ENCODE results near the gene CD9. TPM values are rescaled to one million over a fixed set of nuclear protein-coding genes. Genes with fewer than 3 reads are reported as not detected.

CD9 gene
- total and polyA plus RNA-seq, 2 experiments from 2014 or later = 14.7 to 15.8 TPM

DNA sequence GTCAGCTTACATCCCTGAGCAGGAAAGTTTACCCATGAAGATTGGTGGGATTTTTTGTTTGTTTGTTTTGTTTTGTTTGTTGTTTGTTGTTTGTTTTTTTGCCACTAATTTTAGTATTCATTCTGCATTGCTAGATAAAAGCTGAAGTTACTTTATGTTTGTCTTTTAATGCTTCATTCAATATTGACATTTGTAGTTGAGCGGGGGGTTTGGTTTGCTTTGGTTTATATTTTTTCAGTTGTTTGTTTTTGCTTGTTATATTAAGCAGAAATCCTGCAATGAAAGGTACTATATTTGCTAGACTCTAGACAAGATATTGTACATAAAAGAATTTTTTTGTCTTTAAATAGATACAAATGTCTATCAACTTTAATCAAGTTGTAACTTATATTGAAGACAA, 37.6 kb downstream of the CD9 start:
- Histone ChIP-seq H3K36me3 (no peaks in the 10 kb centered on the region), H3K27me3 (no peaks in the 10 kb centered on the region), H3K9me3 (ENCODE audit: low read depth) (no peaks in the 10 kb centered on the region), H3K27ac (no peak overlapping the region), H3K4me3 (no peak overlapping the region), H3K4me1 (ENCODE audit: low read depth) (peaks cover 37% of the 10 kb centered on the region)
- DNase-seq (ENCODE audit: low read depth in 1 of 2, low spot score in 1 of 2) = no peak
- TF ChIP-seq, protein P1, sequence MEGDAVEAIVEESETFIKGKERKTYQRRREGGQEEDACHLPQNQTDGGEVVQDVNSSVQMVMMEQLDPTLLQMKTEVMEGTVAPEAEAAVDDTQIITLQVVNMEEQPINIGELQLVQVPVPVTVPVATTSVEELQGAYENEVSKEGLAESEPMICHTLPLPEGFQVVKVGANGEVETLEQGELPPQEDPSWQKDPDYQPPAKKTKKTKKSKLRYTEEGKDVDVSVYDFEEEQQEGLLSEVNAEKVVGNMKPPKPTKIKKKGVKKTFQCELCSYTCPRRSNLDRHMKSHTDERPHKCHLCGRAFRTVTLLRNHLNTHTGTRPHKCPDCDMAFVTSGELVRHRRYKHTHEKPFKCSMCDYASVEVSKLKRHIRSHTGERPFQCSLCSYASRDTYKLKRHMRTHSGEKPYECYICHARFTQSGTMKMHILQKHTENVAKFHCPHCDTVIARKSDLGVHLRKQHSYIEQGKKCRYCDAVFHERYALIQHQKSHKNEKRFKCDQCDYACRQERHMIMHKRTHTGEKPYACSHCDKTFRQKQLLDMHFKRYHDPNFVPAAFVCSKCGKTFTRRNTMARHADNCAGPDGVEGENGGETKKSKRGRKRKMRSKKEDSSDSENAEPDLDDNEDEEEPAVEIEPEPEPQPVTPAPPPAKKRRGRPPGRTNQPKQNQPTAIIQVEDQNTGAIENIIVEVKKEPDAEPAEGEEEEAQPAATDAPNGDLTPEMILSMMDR (IDR thresholded peaks at IDR 0.05; ENCODE audit: low read depth, low read length) = no peak

DNA sequence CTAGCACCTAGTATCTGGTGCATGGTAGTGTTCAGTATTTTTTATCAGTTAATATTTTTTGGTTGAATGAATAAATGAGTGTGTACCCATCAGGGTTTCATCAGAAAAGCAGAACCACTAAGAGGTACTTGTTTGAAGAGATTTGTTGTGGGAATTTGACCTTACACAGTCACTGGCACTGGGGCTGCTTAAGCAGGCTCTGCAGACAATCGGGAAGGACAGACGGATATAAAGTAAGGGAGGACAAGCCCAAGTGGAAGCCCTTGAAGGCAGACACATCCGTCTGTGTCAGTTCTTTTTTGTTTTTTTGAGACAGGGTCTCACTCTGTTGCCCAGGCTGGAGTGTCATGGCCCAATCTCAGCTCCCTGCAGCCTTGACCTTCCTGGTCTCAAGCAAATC, 38.7 kb downstream of the CD9 start:
- no peak for DNase-seq (ENCODE audit: low read depth in 1 of 2, low spot score in 1 of 2)
- no peaks in the 10 kb centered on the region for H3K36me3 ChIP-seq
- H3K4me1 ChIP-seq (ENCODE audit: low read depth) = peaks cover 26% of the 10 kb centered on the region
- H3K4me3 ChIP-seq = no peak overlapping the region
- H3K9me3 ChIP-seq (ENCODE audit: low read depth) = no peaks in the 10 kb centered on the region
- H3K27ac ChIP-seq = no peak overlapping the region
- TF ChIP-seq, protein P1 (IDR thresholded peaks at IDR 0.05; ENCODE audit: low read depth, low read length) = no peak
- no peaks in the 10 kb centered on the region for H3K27me3 ChIP-seq

DNA sequence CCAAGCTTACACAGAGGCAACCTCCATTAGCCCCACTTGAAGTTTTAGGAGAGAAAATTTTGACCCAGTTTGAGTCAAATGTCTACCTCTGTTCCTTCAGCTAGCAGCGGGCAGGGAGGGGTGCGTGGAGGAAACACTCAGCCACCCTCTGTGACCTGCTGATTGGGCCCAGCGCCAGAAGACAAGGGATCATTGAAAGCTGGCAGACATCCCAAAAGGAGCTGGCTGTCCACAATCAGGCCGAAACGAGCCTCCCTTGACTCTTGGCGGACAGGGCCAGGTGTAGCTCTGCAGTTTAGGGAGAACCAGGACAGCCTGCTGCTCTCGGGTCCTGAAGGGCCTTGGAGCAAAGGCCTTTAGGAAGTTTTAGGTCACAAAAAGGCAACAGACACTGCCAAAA, 41.3 kb downstream of the CD9 start:
- Histone ChIP-seq H3K4me3 (no peak overlapping the region), H3K27me3 (no peaks in the 10 kb centered on the region), H3K36me3 (no peaks in the 10 kb centered on the region), H3K4me1 (ENCODE audit: low read depth) (peaks cover 9% of the 10 kb centered on the region), H3K9me3 (ENCODE audit: low read depth) (no peaks in the 10 kb centered on the region), H3K27ac (peak overlapping the region; percentile 53)
- TF ChIP-seq, protein P1 (IDR thresholded peaks at IDR 0.05; ENCODE audit: low read depth, low read length) = no peak
- DNase-seq (ENCODE audit: low read depth in 1 of 2, low spot score in 1 of 2) = peak in 1 of 2 donors; percentile 65

DNA sequence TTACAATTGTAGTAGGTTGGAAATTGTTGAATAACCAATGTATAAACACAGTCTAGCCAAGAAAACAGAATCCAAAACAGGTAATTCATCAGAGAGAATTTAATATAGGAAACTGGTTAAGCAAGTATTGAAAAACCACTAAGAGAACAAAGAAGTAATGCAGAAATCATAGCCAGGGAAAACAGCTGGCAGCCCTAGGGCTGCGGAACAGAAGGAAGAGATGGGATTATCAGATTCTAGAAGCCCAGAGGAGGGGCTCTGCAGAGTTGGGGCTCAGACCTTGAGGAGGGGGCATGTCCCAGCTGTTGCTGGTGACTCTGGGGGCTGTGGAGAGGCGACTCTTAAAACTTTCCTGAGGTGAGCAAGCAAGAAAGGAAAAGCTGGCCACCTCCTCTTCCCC, 49.4 kb downstream of the CD9 start:
- H3K4me3 ChIP-seq = no peak overlapping the region
- no peaks in the 10 kb centered on the region for H3K27me3 ChIP-seq
- H3K36me3 ChIP-seq = no peaks in the 10 kb centered on the region
- H3K9me3 ChIP-seq (ENCODE audit: low read depth) = no peaks in the 10 kb centered on the region
- no peak overlapping the region for H3K27ac ChIP-seq
- DNase-seq (ENCODE audit: low read depth in 1 of 2, low spot score in 1 of 2) = no peak
- H3K4me1 ChIP-seq (ENCODE audit: low read depth) = peaks cover 21% of the 10 kb centered on the region
- TF ChIP-seq, protein P1 (IDR thresholded peaks at IDR 0.05; ENCODE audit: low read depth, low read length) = no peak

DNA sequence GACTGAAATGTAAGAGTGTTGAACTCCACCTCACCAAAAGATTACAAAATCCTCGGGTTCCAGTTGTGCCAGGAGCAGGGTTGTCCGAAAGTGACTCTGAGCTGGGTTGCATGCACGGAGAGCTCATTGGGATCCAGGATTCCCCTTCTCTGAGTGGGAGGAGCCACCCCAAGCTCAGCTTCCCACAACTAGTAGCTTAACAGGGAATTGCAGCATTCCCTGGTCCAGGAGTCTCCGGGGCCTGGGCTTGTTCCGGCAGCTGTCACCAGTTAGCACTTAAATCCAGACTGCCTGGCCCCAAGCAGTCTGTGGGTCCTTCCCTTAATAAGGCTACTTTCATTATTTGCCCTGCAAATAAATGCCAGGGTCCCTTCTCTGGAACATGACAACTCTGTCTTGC, 50.1 kb downstream of the CD9 start:
- no peaks in the 10 kb centered on the region for H3K9me3 ChIP-seq (ENCODE audit: low read depth)
- H3K27me3 ChIP-seq = no peaks in the 10 kb centered on the region
- TF ChIP-seq, protein P1 (IDR thresholded peaks at IDR 0.05; ENCODE audit: low read depth, low read length) = no peak
- no peak overlapping the region for H3K4me3 ChIP-seq
- H3K36me3 ChIP-seq = no peaks in the 10 kb centered on the region
- DNase-seq (ENCODE audit: low read depth in 1 of 2, low spot score in 1 of 2) = peak; percentile 52 to 75
- peaks cover 21% of the 10 kb centered on the region for H3K4me1 ChIP-seq (ENCODE audit: low read depth)
- H3K27ac ChIP-seq = no peak overlapping the region

DNA sequence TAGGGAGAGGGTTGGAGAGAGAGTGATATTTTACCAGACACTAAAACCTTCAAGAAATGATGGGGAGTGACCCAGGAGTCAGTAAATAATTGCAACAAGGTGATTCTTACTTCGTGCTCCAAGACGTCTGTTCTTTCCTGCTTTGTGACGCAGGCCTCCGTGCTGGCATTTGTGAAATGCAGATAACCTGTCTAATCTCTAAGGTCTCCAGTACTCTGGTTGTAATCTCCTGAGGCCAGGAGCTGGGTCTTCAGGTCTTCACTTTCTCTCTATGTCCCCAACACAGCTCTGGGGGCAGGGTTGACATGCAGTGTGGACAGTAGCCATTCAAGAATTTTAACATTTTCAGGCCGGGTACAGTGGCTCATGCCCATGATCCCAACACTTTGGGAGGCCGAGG, 53.1 kb downstream of the CD9 start:
- H3K36me3 ChIP-seq = no peaks in the 10 kb centered on the region
- no peak for DNase-seq (ENCODE audit: low read depth in 1 of 2, low spot score in 1 of 2)
- no peaks in the 10 kb centered on the region for H3K9me3 ChIP-seq (ENCODE audit: low read depth)
- H3K4me3 ChIP-seq = no peak overlapping the region
- H3K27ac ChIP-seq = peak overlapping the region; percentile 19
- TF ChIP-seq, protein P1 (IDR thresholded peaks at IDR 0.05; ENCODE audit: low read depth, low read length) = no peak
- peaks cover 21% of the 10 kb centered on the region for H3K4me1 ChIP-seq (ENCODE audit: low read depth)
- no peaks in the 10 kb centered on the region for H3K27me3 ChIP-seq

Measured in cardiac muscle cell (in vitro differentiated cells and primary cell).